HUDEP-2 (cell line): ENCODE results near the gene AKAP8.
A peak's percentile ranks its signal among the peaks of the same experiment; 100 is the strongest.
"Not testable (repeated sequence)": the region's sequence is repeated elsewhere in the genome, so short reads cannot be mapped to it uniquely, and the experiment has no call there.

Experiments used
- DNase-seq, 76 experiments: peaks; one replicate each; lab custom pipeline; 2025; ENCODE audit not compliant: unreplicated experiment in 76 of 76; lab: John Stamatoyannopoulos, UW

AKAP8 gene

DNA sequence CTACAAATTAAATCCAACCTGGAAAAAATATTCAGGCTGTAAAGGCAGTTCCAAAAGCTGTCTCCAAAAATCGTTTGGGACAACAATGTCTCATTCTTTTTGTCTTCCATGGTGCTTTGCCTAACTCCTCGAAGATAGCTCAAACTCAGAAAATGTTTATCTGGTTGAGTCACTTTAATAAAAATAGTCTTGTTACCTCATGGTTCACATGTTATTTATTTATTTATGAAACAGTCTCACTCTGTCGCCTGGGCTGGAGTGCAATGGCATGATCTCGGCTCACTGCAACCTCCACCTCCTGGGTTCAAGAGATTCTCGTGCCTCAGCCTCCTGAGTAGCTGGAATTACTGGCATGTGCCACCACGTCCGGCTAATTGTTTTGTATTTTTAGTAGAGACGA, 42.4 kb downstream of the AKAP8 start:
- DNase-seq, result no peak

- DNase-seq, result not testable (repeated sequence)
Observed at GRCh38 chr19:15335992-15336391, 43.6 kb downstream of the AKAP8 start.

- DNase-seq, result peak in 61 of 76 experiments; percentile 23 to 83 (median 61)
Observed at GRCh38 chr19:15332311-15332996, 47.1 kb downstream of the AKAP8 start, which contains the start of gene BRD4. BRD4 (minus strand) TSS chr19:15332539; CDS start chr19:15273099, 59,440 bp downstream.

DNA sequence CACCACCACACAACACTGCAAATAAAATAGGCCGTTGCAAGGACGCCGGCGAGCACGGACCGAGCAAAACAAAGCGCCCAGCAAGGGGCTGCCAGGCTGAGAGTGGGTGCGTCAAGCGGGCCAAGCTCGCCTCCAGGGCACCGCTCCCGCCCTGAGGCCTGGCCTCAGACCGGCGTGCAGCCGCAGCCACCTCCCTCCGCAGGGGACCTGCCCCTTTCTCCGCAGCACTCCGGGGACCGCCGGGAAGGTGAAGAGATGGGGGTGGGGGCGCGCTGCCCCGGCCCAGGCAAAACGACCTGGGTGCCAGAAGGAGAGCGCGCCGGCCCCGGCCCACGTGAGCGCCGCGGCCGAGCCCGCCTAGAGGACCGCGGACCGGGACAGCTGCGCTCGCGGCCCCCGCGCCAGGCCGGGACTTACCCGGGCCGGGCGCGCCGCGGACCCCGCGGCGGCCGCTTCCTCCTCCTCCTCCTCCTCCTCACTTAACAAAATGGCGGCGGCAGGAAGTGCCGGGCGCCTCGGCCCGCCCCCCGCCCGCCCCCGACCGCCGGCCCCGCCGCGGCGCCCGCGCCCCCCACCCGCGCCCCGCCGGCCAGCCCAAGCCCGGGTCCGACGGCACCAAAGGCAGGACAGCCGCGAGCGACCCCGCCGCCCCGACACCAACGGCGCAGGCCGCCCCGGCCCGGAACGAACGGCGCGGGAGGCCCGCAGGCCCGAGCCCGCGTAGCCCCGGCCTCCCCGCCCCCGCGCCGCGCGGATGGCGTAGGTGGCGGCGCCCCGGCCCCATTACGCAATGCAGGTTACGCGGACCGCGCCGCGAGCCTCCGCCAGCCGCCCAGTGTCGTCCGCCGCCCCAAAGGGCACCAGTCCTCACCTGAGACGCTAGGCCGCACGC, 47.9 kb downstream of the AKAP8 start:
- DNase-seq, result peak in 42 of 76 experiments; percentile 13 to 69 (median 40)

DNA sequence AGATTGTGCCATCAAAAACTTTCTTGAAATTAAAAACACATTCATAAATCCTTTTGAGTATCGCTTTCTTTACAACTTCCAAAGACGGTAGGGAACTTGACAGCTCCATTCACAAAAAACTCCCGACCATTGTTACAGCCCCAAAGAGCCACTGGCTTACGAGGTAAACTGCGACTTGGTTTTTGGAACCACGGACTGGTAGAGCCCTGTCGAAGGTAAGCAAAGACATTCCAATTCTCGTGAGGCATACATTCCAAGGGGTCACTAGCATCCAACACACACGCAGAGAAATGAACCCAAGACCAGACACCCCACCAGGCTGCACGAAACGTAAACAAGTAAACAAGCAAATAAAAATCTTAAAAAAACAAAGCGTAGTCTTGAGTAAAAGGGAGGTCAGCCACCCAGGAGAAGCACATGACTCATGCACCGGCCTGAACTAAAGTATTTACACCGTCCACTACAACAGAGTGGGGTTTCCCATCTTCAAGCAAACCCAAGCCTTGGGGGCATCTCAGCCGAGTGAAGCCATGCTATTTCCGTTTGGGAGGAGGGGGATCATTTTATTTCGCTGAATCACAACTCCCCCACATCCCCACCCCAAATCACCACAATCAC, 48.7 kb downstream of the AKAP8 start:
- no peak for DNase-seq

- no peak for DNase-seq
Observed at GRCh38 chr19:15328312-15328711, 51.3 kb downstream of the AKAP8 start.

DNA sequence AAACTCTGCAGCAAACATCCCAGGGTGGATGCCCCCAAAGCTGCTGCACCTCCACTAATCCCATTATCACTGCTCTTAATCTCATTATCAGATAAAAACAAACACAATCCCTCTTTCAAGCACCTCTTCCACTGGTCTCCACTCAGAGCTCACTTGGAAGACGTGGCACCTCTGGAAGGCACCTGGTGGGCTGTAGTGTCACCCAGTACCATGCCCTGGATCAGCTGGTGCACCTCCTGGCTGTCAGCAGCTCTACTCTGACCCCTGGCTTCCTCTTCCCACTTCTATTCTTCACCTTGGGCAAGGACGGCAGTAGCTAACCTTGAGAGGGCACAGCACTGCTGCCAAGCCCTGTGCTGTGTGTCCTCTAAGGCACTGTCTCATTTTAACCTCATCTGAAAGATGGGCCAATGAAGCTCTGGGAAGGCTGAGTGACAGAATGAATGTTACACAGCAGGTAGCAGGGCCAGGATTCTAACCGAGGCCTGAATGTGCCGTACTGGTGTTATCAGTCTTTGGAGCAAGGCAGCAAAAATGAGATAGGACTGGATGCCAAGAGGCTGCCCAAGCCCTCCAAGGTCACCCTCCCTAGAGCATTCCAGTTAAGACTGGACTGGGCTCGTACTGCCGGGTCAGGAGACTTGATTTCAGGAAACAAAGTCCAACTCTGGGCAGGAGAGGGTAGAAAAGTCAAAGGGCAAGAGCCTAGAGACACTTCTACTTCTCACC, 54.6 kb downstream of the AKAP8 start:
- peak in 67 of 76 experiments; percentile 23 to 79 (median 55) for DNase-seq

GRCh38 chr19:15323496-15324235, 55.9 kb downstream of the AKAP8 start:
- DNase-seq, result peak in 62 of 76 experiments; percentile 18 to 79 (median 61)

- DNase-seq, result no peak
Observed at GRCh38 chr19:15321739-15322138, 57.8 kb downstream of the AKAP8 start.

DNA sequence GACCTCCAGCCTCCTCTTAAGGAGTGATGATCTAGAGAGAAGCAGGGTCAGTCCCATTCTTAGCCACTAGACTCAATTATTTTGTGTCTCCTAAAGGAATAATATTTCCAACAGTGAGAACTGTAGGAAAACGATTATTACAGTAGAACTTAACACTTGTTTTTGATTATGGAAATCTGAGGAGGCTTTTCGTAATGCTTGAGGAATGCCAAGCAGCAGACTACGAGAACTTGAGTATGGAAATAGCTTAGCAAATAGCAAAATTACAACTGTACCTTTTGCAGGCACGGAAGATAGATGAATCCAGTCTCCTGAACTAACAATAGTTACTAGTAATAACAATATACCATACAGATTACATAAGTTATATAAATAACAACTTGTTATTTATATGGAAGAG, 59.5 kb downstream of the AKAP8 start:
- DNase-seq, result no peak

- DNase-seq, result no peak
Observed at GRCh38 chr19:15318241-15318691, 61.3 kb downstream of the AKAP8 start.

- DNase-seq, result no peak
Observed at GRCh38 chr19:15317392-15318071, 62.1 kb downstream of the AKAP8 start.

DNA sequence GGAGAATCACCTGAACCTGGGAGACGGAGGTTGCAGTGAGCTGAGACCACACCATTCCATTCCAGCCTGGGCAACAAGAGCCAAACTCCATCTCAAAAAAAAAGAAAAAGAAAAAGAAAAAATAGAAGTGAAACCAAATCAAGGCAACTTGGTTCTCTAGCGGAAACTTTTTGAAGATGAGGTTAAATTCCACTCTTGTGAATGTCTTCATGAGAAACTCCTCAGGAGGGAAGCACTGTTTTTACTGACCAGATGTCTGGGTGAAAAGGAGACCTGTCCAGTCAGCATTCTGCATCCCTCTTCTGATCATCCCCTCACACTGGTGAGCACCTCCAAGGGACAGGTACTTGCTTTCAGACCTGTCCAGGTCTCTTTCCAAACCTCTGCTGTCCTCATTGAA, 63.1 kb downstream of the AKAP8 start:
- no peak for DNase-seq

- DNase-seq, result no peak
Observed at GRCh38 chr19:15315101-15315500, 64.5 kb downstream of the AKAP8 start.

DNA sequence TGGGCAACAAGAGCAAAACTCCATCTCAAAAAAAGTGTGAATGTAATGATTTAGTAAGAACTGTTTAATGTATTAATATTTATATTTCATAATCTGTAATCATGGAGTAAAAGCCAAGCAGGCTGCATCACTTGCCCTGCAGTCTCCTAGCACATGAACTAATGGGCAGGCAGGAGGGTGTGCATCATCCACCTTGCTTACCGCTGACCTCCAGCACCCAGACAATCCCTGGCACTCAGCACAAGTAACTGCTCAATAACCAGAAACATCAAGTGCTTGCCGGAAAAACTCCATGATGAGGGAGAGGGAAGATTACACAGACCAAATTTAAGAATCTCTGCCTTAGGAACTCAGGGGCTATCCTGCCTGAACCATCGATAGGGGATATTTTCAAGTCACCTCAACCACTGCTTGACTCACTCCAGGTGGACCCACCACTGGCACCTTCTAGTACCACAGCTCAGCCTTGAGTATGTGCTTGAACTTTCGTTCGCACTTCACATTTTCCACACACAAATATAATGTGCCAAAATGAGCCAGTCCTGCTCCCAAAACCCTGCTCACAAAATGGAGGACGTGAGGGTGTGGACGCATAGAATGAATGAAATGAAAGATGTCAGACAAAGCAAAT, 65.8 kb downstream of the AKAP8 start:
- DNase-seq, result no peak

DNA sequence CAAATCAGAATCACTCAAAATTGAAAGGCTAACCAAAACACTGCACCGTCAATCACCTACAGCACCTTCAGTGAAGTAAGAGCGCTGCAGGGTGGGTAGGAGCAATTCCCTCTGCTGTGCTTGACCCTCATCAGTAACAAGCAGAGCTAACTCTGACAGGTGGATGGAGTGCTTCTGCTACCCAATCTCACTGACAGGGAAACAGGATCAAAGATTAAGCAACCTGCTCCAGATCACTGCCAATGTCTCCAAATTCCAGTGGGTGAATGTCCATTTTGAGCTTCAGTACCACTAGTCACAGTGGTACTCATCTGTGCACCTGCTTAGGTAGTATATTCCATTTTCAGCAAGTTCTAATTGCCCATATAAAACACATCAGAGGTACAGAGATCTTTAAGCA, 72.4 kb downstream of the AKAP8 start:
- DNase-seq, result no peak

- no peak for DNase-seq
Observed at GRCh38 chr19:15305582-15306334, 73.8 kb downstream of the AKAP8 start.

- no peak for DNase-seq
Observed at GRCh38 chr19:15304140-15304705, 75.4 kb downstream of the AKAP8 start.
